ENCODE data around the gene ANKRD23.
"Not testable (repeated sequence)": the region's sequence is repeated elsewhere in the genome, so short reads cannot be mapped to it uniquely, and the experiment has no call there.

Gene ANKRD23

DNA sequence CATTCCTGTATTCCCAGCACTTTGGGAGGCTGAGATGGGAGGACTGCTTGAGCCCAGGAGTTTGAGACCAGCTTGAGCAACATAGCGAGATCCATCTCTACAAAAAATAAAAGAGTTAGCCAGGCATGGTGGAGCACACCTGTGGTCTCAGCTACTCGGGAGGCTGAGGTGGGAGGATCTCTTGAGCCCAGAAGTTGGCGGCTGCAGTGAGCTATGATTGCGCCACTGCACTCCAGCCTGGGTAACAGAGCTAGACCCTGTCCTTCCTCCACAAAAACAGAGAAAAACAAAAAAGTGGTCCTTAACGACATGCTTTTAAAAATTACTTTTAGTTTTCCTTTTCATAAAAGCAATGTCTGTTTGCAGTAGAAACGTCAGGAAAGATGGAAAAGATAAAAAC lies 47.3 kb downstream of the ANKRD23 start:
- H3K27ac ChIP-seq (ENCODE audit: low read length, poor library complexity, severe bottlenecking); H2BK120ac ChIP-seq (ENCODE audit: low read depth, low read length); H4K91ac ChIP-seq (ENCODE audit: low read length); H3K27me3 ChIP-seq (ENCODE audit: control insufficient read depth in 1 of 2, insufficient read depth in 1 of 2, low read length in 2 of 2); H2BK12ac ChIP-seq (ENCODE audit: low read length in 2 of 2); H3K9me3 ChIP-seq (ENCODE audit: control insufficient read depth, low read length); H2BK15ac ChIP-seq (ENCODE audit: low read depth, poor library complexity, severe bottlenecking); H2BK5ac ChIP-seq (ENCODE audit: low read depth, low read length, poor library complexity, severe bottlenecking); DNase-seq; H3K18ac ChIP-seq (ENCODE audit: low read depth in 1 of 2, low read length in 2 of 2); H3K4me2 ChIP-seq (ENCODE audit: low read length, poor library complexity, severe bottlenecking); H3K23ac ChIP-seq (ENCODE audit: low read length in 2 of 2); H3K4ac ChIP-seq (ENCODE audit: low read depth in 1 of 2, low read length in 2 of 2); H3K4me1 ChIP-seq (ENCODE audit: control insufficient read depth, insufficient read depth, low read depth, low read length); H2AK5ac ChIP-seq (ENCODE audit: low read length, severe bottlenecking); H2AFZ ChIP-seq (ENCODE audit: low read depth, low read length); H3K14ac ChIP-seq (ENCODE audit: low read length in 2 of 2); H4K8ac ChIP-seq (ENCODE audit: low read length); H3K4me3 ChIP-seq (ENCODE audit: insufficient read depth in 1 of 2, low read depth in 1 of 2, low read length in 2 of 2); H3K9ac ChIP-seq (ENCODE audit: low read length): not testable (repeated sequence)
- peaks cover 13% of the 10 kb centered on the region for H3K79me1 ChIP-seq (replicated peaks; ENCODE audit: low read length, poor library complexity, severe bottlenecking)
- H3K36me3 ChIP-seq (ENCODE audit: control insufficient read depth in 1 of 2, insufficient read depth in 2 of 2, low read depth in 1 of 2, low read length in 2 of 2), result peaks cover 4 to 34% of the 10 kb centered on the region in 2 experiments
- WGBS, result 87% methylated on average over 5 of the region's 6 CpGs

DNA sequence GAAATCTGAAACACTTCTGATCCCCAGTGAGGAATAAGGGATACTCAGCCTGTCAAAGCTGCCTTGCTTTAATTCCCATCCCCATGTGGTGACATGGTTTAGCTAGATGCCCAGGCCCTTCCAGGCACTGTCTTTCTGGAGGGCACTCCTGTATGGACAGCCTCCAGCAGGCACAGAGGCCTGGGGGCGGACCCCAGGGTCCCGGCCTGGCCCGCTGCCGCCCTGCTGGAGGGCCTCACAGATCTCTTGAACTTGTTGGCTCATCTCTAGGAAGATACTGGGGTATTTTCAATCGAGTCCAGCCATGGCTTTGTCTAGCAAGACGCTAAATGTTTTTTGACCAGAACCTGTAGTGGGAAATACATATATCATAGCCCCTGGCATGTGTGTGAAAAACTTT lies 48.7 kb downstream of the ANKRD23 start:
- H3K18ac ChIP-seq (ENCODE audit: low read depth in 1 of 2, low read length in 2 of 2), result no peak overlapping the region
- no peak overlapping the region for H4K91ac ChIP-seq (ENCODE audit: low read length)
- H3K4ac ChIP-seq (ENCODE audit: low read depth in 1 of 2, low read length in 2 of 2), result no peak overlapping the region
- no peak overlapping the region for H2BK12ac ChIP-seq (ENCODE audit: low read length in 2 of 2)
- H3K79me1 ChIP-seq (replicated peaks; ENCODE audit: low read length, poor library complexity, severe bottlenecking), result peaks cover 13% of the 10 kb centered on the region
- peak overlapping the region in 1 of 2 experiments; percentile 14 for H3K14ac ChIP-seq (ENCODE audit: low read length in 2 of 2)
- H3K23ac ChIP-seq (ENCODE audit: low read length in 2 of 2), result no peak overlapping the region
- no peak overlapping the region for H4K8ac ChIP-seq (ENCODE audit: low read length)
- no peaks in the 10 kb centered on the region for H3K27me3 ChIP-seq (ENCODE audit: control insufficient read depth in 1 of 2, insufficient read depth in 1 of 2, low read length in 2 of 2)
- H3K4me3 ChIP-seq (ENCODE audit: insufficient read depth in 1 of 2, low read depth in 1 of 2, low read length in 2 of 2), result no peak overlapping the region
- no peak overlapping the region for H2BK15ac ChIP-seq (ENCODE audit: low read depth, poor library complexity, severe bottlenecking)
- no peak overlapping the region for H3K4me2 ChIP-seq (ENCODE audit: low read length, poor library complexity, severe bottlenecking)
- no peak overlapping the region for H3K27ac ChIP-seq (ENCODE audit: low read length, poor library complexity, severe bottlenecking)
- no peaks in the 10 kb centered on the region for H3K4me1 ChIP-seq (ENCODE audit: control insufficient read depth, insufficient read depth, low read depth, low read length)
- H2AFZ ChIP-seq (ENCODE audit: low read depth, low read length), result no peak overlapping the region
- 96% methylated on average over 4 of the region's 6 CpGs for WGBS
- no peak for DNase-seq
- H2BK5ac ChIP-seq (ENCODE audit: low read depth, low read length, poor library complexity, severe bottlenecking), result no peak overlapping the region
- no peak overlapping the region for H3K9ac ChIP-seq (ENCODE audit: low read length)
- H2BK120ac ChIP-seq (ENCODE audit: low read depth, low read length), result no peak overlapping the region
- no peak overlapping the region for H2AK5ac ChIP-seq (ENCODE audit: low read length, severe bottlenecking)
- no peaks in the 10 kb centered on the region for H3K9me3 ChIP-seq (ENCODE audit: control insufficient read depth, low read length)
- peaks cover 4 to 26% of the 10 kb centered on the region in 2 experiments for H3K36me3 ChIP-seq (ENCODE audit: control insufficient read depth in 1 of 2, insufficient read depth in 2 of 2, low read depth in 1 of 2, low read length in 2 of 2)

DNA sequence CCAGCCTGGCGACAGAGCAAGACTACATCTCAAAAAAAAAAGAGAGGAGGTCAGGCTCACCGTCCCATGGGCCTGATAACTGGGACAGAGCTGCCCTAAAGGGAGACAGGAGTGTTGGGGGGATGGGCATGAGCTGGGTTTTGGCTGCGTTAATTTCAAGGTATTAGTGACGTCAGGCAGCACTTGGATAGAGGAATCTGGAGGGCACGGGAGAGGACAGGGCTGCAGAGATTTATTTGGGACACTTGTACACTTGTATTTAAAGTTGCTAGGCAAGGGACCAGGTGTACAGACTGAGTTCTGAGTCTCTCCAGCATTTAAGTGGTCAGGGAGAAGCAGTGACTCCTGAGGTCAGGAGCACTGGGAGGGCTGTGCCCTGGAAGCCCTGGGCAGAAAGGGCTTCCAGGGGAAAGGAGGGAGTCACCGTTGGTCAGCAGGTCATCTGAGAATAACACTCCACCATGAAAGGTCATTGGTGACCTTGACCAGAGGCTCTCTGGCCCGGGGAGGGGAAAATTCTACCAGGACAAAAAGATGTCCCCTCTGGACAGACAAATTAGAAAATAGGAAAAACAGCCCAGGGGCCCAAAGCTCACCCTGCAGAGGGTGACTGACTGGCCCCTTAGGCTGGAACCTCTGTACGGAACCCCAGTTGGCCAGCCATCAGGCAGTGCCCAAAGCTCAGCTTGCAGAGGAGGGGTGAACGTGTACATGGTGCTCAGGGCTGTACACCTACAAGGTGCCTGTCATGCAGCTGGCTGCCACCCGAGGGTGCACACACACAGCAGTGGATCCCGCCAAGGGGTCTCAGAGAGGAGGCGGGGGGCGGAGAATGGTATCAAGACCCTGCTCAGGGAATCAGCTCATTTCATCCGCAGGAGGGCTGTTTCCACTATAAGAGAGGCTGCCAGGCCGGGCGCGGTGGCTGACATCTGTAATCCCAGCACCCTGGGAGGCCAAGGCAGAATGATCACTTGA lies 50.8 kb downstream of the ANKRD23 start:
- peaks cover 23% of the 10 kb centered on the region for H3K79me1 ChIP-seq (replicated peaks; ENCODE audit: low read length, poor library complexity, severe bottlenecking)
- no peak overlapping the region for H3K27ac ChIP-seq (ENCODE audit: low read length, poor library complexity, severe bottlenecking)
- H4K91ac ChIP-seq (ENCODE audit: low read length), result no peak overlapping the region
- H3K4me3 ChIP-seq (ENCODE audit: insufficient read depth in 1 of 2, low read depth in 1 of 2, low read length in 2 of 2), result no peak overlapping the region
- no peaks in the 10 kb centered on the region for H3K27me3 ChIP-seq (ENCODE audit: control insufficient read depth in 1 of 2, insufficient read depth in 1 of 2, low read length in 2 of 2)
- H3K4me1 ChIP-seq (ENCODE audit: control insufficient read depth, insufficient read depth, low read depth, low read length), result peaks cover 8% of the 10 kb centered on the region
- H2BK120ac ChIP-seq (ENCODE audit: low read depth, low read length), result no peak overlapping the region
- no peak overlapping the region for H2BK15ac ChIP-seq (ENCODE audit: low read depth, poor library complexity, severe bottlenecking)
- no peak for DNase-seq
- H3K4me2 ChIP-seq (ENCODE audit: low read length, poor library complexity, severe bottlenecking), result no peak overlapping the region
- 89% methylated on average over 17 of the region's 17 CpGs for WGBS
- H2AFZ ChIP-seq (ENCODE audit: low read depth, low read length), result no peak overlapping the region
- H3K4ac ChIP-seq (ENCODE audit: low read depth in 1 of 2, low read length in 2 of 2), result no peak overlapping the region
- no peaks in the 10 kb centered on the region for H3K9me3 ChIP-seq (ENCODE audit: control insufficient read depth, low read length)
- no peak overlapping the region for H3K14ac ChIP-seq (ENCODE audit: low read length in 2 of 2)
- no peak overlapping the region for H4K8ac ChIP-seq (ENCODE audit: low read length)
- H3K9ac ChIP-seq (ENCODE audit: low read length), result no peak overlapping the region
- H2BK5ac ChIP-seq (ENCODE audit: low read depth, low read length, poor library complexity, severe bottlenecking), result no peak overlapping the region
- no peak overlapping the region for H2BK12ac ChIP-seq (ENCODE audit: low read length in 2 of 2)
- no peak overlapping the region for H3K23ac ChIP-seq (ENCODE audit: low read length in 2 of 2)
- no peak overlapping the region for H2AK5ac ChIP-seq (ENCODE audit: low read length, severe bottlenecking)
- no peak overlapping the region for H3K18ac ChIP-seq (ENCODE audit: low read depth in 1 of 2, low read length in 2 of 2)
- peaks cover 0 to 10% of the 10 kb centered on the region in 2 experiments for H3K36me3 ChIP-seq (ENCODE audit: control insufficient read depth in 1 of 2, insufficient read depth in 2 of 2, low read depth in 1 of 2, low read length in 2 of 2)

DNA sequence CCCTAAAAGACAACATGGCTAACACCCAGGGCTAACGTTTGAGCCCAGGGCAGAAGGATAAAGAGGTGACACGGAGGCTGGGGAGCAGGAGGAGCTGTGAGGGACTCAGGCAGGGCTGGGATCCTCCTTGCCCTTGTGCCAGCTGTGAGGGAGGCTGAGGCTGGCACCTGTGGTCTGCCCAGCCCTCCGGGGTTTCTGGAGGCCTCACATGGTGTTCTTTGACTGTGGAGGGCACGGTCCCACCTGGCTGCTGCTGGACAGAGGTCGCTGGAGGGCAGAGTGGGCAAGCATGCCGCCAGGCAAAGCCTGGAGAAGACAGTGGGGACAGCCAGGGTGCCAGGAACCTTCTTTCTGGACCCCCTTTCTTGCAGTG lies 54.6 kb downstream of the ANKRD23 start:
- no peak overlapping the region for H2BK5ac ChIP-seq (ENCODE audit: low read depth, low read length, poor library complexity, severe bottlenecking)
- no peak overlapping the region for H3K23ac ChIP-seq (ENCODE audit: low read length in 2 of 2)
- no peak overlapping the region for H3K14ac ChIP-seq (ENCODE audit: low read length in 2 of 2)
- no peak overlapping the region for H2BK120ac ChIP-seq (ENCODE audit: low read depth, low read length)
- no peak overlapping the region for H4K8ac ChIP-seq (ENCODE audit: low read length)
- no peak overlapping the region for H3K18ac ChIP-seq (ENCODE audit: low read depth in 1 of 2, low read length in 2 of 2)
- 90% methylated on average over 6 of the region's 6 CpGs for WGBS
- no peak for DNase-seq
- H3K4me2 ChIP-seq (ENCODE audit: low read length, poor library complexity, severe bottlenecking), result no peak overlapping the region
- no peaks in the 10 kb centered on the region for H3K27me3 ChIP-seq (ENCODE audit: control insufficient read depth in 1 of 2, insufficient read depth in 1 of 2, low read length in 2 of 2)
- no peak overlapping the region for H2BK15ac ChIP-seq (ENCODE audit: low read depth, poor library complexity, severe bottlenecking)
- no peak overlapping the region for H3K4me3 ChIP-seq (ENCODE audit: insufficient read depth in 1 of 2, low read depth in 1 of 2, low read length in 2 of 2)
- H2BK12ac ChIP-seq (ENCODE audit: low read length in 2 of 2), result no peak overlapping the region
- peaks cover 15% of the 10 kb centered on the region for H3K79me1 ChIP-seq (replicated peaks; ENCODE audit: low read length, poor library complexity, severe bottlenecking)
- peaks cover 9% of the 10 kb centered on the region for H3K4me1 ChIP-seq (ENCODE audit: control insufficient read depth, insufficient read depth, low read depth, low read length)
- H2AK5ac ChIP-seq (ENCODE audit: low read length, severe bottlenecking), result no peak overlapping the region
- no peak overlapping the region for H2AFZ ChIP-seq (ENCODE audit: low read depth, low read length)
- H3K9me3 ChIP-seq (ENCODE audit: control insufficient read depth, low read length), result no peaks in the 10 kb centered on the region
- no peak overlapping the region for H3K27ac ChIP-seq (ENCODE audit: low read length, poor library complexity, severe bottlenecking)
- no peaks in the 10 kb centered on the region for H3K36me3 ChIP-seq (ENCODE audit: control insufficient read depth in 1 of 2, insufficient read depth in 2 of 2, low read depth in 1 of 2, low read length in 2 of 2)
- H3K4ac ChIP-seq (ENCODE audit: low read depth in 1 of 2, low read length in 2 of 2), result no peak overlapping the region
- H4K91ac ChIP-seq (ENCODE audit: low read length), result no peak overlapping the region
- H3K9ac ChIP-seq (ENCODE audit: low read length), result no peak overlapping the region
